HG02852 (cell line): ENCODE data around the gene KRT28.

Experiments
- ATAC-seq: cut with Tn5 transposase; IDR thresholded peaks from one replicate; pipeline ENCODE4 v1.9.1; 2021; ENCODE audit warnings: mild to moderate bottlenecking, moderate library complexity; ENCODE audit not compliant: unreplicated experiment

The KRT28 gene

GRCh38 chr17:40799859-40800258 is at the start of gene KRT28:
KRT28 (minus strand) TSS chr17:40799959; CDS start chr17:40799893, 66 bp downstream.
- ATAC-seq = no peak

GRCh38 chr17:40848583-40849235 is 49.0 kb upstream of the KRT28 start:
- ATAC-seq = no peak

- ATAC-seq = no peak
These were observed 46.9 kb upstream of the KRT28 start for GRCh38 chr17:40846515-40847144.

- ATAC-seq = no peak
These were observed 44.9 kb upstream of the KRT28 start for GRCh38 chr17:40844671-40845107.

GRCh38 chr17:40843242-40843641 is 43.5 kb upstream of the KRT28 start:
- no peak for ATAC-seq

- ATAC-seq = no peak
These were observed 41.5 kb upstream of the KRT28 start for GRCh38 chr17:40841246-40841645.

- ATAC-seq = no peak
These were observed 39.4 kb upstream of the KRT28 start for GRCh38 chr17:40839194-40839593.

- ATAC-seq = no peak
These were observed 36.3 kb upstream of the KRT28 start for GRCh38 chr17:40836020-40836419.

GRCh38 chr17:40833882-40834281 is 34.1 kb upstream of the KRT28 start:
- no peak for ATAC-seq

GRCh38 chr17:40832840-40833239 is 33.1 kb upstream of the KRT28 start:
- no peak for ATAC-seq

- ATAC-seq = no peak
These were observed 30.5 kb upstream of the KRT28 start for GRCh38 chr17:40830085-40830776.

- ATAC-seq = no peak
These were observed 28.8 kb upstream of the KRT28 start for GRCh38 chr17:40828454-40829044.

GRCh38 chr17:40827746-40828453 is 28.1 kb upstream of the KRT28 start:
- ATAC-seq = no peak

- no peak for ATAC-seq
These were observed 25.8 kb upstream of the KRT28 start for GRCh38 chr17:40825599-40825998.

GRCh38 chr17:40824015-40824832 is 24.5 kb upstream of the KRT28 start:
- ATAC-seq = no peak

GRCh38 chr17:40822132-40822812 is 22.5 kb upstream of the KRT28 start, which contains the start of gene KRT10:
KRT10 (minus strand) TSS chr17:40822614; CDS start chr17:40822585, 29 bp downstream.
- ATAC-seq = no peak

- ATAC-seq = no peak
These were observed 21.8 kb upstream of the KRT28 start for GRCh38 chr17:40821536-40821935.

GRCh38 chr17:40820228-40820838 is 20.6 kb upstream of the KRT28 start:
- no peak for ATAC-seq

- ATAC-seq = no peak
These were observed 19.9 kb upstream of the KRT28 start for GRCh38 chr17:40819528-40820125.
